ENCODE measurements around the gene GOLGA6L10.

Gene GOLGA6L10

GRCh38 chr15:82298032-82298431 is 51.2 kb downstream of the GOLGA6L10 start:
- DNase-seq = no peak

GRCh38 chr15:82297546-82297945 is 51.7 kb downstream of the GOLGA6L10 start:
- no peak for DNase-seq

- DNase-seq = no peak
Measured at GRCh38 chr15:82294061-82294690, 55.1 kb downstream of the GOLGA6L10 start.

GRCh38 chr15:82292271-82292670 is 57.0 kb downstream of the GOLGA6L10 start:
- DNase-seq = no peak

Measured in NCI-H1092 treated with DMSO at 0.1 percent for 48 hours (cell line).